ENCODE data around the gene TTC34. TPM values are rescaled to one million over a fixed set of nuclear protein-coding genes. Genes with fewer than 3 reads are reported as not detected.

The TTC34 gene
- total RNA-seq, 1 donor from 2014 or later: 1.4 TPM

DNA sequence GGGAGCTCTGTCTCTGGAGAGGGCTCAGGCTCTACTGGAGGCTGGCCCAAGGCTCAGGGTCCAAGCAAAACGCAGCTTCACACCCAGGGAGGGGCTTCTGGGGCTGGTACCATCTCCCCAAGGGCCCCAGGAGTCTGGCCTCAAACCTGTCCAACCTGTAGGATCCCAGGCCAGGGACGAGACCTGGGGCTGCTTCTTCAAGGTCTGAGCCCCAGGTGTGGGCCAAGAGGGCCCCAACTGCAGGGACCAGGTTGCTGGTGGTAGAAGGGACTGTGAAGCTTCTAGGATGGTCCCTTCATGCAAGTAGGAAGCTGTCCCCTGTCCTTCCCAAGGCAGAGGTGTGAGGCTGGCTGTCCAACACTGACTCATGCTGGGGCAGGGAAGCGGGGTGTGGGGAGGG lies 160.9 kb downstream of the TTC34 start:
- DNase-seq (ENCODE audit: low spot score): no peak

DNA sequence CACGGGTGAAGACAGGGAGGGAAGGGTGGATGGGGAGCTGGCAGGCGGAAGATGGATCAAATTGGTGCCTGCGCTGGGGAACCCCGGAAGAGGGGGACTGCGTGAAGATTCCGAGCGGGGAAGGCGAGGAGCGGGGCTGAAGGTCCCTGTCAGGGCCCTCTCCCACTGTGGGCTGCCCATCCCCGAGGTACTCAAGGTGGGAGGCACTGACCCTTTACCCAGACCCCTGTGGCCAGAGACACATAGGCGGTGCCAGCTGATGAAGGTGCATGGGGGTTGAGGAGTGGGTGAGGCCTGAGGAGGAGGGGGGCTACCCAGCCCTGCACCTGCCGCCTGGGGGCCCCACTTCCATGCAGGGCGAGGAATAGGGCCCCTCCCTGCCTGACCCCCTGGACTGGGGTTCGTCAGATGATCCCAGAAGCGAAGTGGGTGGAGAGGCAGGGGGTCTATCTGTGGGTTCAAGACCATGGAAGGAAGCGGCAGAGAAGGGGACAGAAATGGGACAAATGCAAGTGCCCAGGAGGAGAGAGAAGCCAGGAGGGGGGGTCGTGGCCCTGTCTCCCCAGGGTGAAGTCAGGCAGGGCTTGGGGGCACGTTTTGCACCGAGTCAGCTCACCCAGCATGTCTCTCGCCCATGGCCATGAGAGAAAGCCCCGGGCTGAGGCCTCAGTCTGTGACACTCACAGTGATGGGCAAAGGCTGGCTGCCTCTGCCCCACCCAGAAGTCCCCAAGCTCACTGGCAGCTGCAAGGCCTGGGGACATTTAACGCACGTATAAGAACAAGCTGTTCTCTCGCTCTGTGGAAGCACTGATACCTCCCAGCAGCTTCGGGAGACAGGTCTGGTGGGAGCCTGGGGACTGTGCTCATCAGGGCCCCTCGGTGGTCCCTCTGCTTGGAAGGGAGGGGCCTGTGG lies 161.6 kb downstream of the TTC34 start:
- DNase-seq (ENCODE audit: low spot score): no peak

DNA sequence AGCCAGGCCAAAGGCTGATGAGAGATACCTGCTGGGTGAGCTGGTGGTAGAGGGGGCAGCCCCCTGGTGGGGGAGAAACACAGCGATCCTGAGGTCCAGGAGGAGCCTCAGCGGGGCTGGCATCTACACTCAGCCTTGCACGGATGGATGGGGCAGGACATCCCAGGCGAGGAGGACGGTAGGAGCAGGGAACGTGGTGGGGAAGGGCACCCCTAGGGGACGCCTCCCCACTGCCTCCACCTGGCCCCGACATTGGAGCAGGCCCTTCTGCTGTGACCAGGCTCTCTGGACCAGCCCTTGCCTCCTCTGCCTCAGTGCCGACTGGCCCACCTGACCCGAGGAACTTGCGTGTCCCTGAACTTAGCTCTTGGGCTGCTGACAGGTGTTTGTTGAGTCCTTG lies 162.3 kb downstream of the TTC34 start:
- no peak for DNase-seq (ENCODE audit: low spot score)

DNA sequence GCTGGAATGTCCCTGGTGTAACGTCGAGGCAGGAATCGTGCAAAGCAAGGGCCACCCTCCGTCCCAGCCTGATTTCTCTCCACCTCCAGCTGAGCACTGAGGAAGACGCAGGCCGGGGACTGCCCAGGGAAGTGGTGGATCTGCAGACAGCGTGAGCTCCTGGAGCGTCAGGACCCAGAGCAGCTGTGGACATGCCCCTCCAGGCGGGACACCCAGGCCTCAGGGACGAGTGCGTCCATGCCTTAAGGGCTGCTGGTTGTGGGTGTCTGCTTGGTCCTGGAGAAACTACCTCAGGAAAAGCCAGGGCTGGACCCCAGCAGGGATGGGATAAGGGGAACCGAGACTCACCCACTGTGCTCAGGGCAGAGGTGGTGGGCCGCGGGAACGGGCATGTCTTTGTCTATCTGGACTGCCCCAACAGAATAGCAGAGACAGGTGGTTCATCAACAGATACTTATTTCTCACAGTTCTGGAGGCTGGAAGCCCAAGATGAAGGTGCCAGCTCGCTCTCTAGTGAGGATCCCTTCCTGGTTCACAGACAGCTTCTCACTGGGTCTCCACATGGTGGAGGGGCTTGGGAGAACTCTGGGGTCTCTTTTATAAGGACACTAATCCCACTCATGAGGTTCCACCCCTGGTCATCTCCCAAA lies 162.9 kb downstream of the TTC34 start:
- DNase-seq (ENCODE audit: low spot score): no peak

DNA sequence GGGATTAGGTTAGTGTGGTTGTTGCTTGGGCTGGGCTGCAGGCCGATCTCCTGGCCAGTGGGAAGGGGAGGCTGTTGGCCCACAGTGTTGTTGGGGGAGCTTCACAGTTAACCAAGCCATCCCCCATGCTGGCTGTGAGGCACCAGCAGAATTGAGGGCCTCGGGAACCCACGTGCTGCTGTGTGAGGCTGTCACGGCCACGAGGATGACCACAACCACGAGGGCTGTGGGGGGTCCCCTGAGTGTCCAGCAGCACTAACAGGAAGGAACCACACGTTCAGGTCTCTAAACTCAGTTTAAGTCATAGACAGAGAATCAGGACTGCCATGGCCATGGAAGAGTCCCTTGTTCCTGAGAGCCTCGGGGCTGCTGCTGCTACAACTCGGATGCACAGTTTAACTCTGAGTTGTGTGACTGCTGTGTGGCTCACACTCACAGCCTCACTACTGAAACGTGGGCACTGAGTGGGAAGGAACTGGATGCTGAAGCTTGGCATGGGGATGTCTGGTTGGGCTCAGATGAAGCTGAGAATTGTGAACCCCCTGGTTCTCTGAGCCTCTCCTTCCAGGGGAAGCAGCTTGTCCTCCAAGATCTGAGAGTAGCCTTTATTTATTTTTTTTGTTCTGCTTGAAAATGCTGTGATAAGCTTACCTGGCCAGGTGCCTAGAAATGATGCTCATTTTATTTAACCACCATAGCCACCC lies 163.9 kb downstream of the TTC34 start:
- no peak for DNase-seq (ENCODE audit: low spot score)

DNA sequence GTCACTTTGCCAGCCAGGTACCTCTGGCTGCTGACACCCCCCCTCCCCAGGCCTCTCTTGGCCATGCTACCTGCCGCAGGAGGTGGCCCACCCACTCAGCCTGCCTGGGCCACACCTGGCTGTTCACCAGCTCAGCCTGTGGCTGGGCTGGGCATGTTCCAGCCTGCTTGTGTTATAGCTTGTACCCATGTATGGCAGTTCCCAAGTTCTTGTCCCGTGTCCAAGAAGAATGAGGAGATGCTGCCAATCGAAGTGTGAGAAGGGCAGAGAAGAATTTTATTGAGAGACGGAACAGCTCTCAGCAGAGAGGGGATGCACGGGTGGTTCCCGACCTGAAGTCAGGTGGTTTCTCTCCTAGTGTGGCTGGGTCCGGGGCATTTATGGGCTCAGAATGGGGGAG lies 164.8 kb downstream of the TTC34 start:
- DNase-seq (ENCODE audit: low spot score): no peak

DNA sequence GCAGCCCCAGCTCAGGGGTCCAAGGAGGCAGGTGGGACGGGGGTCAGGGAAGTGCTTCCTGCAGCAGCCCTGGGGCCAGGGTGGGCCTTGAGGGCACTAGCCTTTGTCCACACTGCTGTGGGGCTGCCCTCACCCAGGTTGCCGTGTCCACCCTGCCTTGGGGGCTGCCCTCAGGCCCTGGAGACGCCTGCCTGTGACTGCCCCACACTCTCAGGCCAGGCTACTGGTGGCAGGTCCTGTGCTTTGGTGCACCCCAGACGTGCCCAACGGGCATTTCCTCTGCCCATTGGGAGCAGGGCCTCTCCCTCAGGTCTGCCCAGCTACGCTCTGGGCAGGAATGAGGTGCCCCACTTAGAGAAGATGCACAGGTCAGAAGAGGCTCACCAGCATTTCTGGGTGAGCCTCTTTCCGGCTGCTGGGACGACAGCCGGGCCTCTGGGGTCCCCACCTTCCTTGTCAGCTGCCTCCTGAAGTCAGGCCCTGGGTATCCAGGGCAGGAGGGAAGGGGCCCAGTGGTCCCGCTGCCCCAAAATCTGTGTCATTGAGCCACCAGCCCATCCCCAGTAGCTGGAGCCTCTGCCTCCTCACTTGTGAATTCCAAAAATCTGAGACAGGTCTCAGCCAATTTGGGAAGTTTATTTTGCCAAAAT lies 166.0 kb downstream of the TTC34 start:
- no peak for DNase-seq (ENCODE audit: low spot score)

DNA sequence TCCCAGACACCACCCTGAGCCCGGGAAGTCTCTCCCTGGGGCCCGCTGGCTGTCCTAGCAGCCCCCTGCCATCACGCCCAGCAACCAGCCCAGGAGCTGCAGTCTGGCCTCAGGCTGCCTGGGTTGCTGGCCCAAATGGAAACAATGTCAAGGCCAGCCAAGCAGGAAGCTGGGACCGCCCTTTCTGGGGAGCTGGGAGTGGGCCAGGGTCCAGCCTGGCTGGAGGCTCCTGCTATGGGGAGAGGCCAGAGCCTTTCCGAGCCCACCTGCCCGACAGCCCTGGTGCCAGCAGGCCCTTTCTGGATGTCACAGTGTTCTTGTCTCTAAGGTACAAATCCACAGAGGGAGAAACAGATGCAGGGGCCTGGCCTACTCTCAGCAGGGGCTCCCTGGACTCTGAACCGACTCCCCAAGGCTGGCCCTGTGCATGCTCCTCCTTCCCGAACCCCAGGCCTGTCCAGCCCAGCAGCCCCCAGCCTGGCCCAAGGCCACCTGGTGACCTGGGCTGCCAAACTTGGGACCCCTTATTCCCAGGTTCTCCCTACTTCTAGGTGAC lies 167.5 kb downstream of the TTC34 start:
- DNase-seq (ENCODE audit: low spot score): no peak

DNA sequence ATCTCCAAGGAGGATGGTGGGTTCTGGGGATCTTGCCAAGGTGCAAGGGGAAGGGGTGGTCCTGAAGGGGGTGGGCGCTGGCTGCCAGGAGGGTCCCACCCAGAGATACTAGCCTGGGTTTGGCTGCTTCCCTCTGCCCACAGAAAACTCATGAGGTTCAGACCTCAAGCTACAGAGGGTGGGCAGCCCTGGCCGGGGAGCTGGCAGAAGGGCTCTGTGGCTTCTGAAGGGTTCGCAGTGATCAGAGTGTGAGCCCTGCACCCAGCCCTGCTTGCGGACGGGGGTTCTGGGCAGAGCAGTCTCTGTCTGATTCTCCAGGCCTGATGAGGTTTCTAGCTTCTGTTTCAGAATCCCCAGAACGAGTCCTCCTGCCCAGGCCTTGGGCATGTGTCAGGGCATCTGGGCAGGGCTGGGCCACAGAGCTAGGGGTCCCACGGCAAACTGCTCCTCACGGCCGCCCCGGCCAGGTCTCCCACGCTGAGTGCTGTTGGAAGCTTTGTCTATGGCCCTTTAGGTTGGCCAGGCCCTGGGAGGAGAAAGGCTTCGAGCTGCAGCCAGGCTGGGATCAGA lies 168.0 kb downstream of the TTC34 start:
- no peak for DNase-seq (ENCODE audit: low spot score)

DNA sequence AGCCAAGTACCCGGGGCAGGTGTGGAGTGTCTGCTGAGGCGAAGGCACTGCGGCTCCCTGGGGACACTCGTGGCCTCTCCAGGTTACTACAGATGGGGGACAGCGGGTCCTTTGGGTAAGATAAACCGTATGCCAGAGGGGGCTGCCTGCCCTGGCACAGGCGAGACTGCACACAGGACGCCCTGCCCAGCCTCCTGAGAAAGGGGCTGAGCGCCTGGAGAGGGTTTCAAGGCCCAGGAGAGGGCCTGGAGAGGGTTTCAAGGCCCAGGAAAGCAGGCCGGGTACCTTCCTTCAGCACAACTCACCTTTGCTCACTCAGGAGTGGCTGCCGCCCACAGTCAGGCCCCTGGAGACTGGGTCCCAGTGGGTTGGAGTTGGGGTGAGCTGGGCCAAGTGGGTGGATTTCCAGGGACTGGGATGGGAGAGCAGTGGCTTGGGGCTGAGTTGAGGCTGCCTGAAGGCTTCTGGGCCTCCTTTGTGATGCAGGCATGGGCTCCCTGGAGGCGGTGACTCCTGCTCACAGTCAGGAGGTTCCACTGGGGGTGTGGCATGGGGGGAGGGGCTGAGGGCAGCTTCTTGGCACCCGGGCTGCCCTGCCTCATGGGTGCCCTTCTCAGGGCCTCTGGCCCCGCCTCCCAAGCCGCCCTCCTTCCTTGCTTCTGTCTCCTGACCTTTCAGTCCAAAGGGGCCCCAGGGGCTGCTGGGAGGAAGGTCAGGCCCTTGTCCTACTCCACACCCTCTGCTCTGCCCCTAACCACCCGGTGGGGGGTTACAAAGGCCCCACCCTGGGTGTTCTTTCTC lies 168.7 kb downstream of the TTC34 start, which contains the start of gene MMEL1:
TSS of gene MMEL1 (minus strand) at position 456 of the 801 bp plus-strand sequence. CDS start 3,532 bp downstream, outside the sequence.
- DNase-seq (ENCODE audit: low spot score): no peak

DNA sequence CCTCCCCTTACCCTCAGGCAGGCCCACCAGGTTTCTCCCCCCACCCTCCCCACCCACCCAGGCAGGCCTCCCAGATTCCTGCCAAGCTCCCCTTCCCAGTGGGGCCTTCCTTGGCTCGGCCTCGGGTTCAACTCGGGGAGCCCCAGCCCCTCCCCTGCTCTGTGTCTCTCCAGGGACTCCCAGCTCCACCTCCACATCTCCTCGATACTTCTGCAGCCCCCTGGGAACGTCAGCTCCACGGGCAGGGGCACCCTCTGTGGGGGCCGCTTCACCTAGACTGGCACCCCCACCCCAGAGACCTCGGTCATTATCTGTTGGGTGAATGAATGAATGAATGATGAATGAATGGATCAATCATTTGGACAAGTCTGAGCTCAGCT lies 169.5 kb downstream of the TTC34 start:
- no peak for DNase-seq (ENCODE audit: low spot score)

DNA sequence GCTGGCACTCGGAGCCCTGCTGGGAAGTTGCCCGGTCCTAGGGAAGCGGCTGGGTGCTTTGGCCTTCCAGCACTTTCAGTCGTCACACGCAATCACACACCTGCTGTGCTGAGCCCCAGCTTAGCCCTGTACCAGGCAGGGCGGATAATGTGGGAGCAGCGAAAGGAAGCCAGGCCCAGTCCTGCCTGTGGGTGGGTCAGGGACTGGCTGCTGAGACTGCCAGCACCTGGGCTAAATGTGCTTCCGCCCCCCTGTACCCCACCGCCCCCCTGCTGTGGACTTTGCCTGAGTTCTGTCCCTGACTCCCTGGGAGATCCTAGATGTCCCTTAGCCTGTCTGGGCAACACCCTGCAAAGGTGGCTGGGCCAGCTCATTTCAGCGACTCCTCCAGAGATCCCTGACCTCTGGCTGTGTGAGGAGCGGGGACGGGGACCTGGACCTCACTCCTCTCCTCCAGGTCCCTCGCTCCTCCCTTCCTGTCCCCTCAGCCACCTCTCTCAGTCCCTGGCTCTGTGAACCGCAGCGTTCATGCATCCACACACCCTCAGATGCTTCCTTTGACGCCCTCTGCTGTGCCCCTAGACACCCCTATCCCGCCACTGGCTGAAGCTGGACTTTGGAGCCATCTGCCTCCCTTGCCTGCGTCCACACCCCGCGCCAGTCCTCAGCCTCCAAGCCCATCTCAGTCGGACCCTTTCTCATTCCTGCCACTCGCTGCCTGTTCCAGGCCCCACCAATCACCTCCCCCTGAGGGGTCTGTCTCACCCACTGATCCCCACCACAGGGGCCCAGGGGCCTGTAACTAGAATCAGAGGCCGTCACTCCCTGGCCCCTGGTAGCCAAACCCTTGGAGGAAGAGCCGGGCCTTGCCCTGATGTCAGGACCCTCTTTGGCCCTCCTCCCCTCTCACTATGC lies 170.1 kb downstream of the TTC34 start:
- no peak for DNase-seq (ENCODE audit: low spot score)

DNA sequence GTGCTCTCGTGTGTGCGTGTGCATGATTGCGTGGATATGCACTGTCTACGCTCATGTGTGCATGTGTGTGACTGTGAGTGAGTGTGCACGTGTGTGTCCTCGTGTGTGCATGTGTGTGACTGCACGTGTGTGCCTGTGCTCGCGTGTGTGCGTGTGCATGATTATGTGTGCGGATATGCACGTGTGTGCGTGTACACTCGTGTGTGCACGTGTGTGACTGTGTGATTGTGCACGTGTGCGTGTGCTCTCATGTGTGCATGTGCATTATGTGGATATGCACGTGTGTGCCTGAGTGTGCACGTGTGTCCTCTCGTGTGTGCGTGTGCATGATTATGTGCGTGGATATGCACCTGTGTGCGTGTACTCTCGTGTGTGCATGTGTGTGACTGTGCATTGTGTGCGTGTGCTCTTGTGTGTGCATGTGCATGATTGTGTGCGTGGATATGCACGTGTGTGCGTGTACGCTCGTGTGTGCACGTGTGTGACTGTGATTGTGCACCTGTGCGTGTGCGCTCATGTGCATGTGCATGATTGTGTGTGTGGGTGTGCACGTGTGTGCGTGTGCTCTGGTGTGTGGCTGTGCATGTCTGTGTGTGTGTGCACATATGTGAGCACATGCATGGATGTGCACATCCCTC lies 170.9 kb downstream of the TTC34 start:
- no peak for DNase-seq (ENCODE audit: low spot score)

DNA sequence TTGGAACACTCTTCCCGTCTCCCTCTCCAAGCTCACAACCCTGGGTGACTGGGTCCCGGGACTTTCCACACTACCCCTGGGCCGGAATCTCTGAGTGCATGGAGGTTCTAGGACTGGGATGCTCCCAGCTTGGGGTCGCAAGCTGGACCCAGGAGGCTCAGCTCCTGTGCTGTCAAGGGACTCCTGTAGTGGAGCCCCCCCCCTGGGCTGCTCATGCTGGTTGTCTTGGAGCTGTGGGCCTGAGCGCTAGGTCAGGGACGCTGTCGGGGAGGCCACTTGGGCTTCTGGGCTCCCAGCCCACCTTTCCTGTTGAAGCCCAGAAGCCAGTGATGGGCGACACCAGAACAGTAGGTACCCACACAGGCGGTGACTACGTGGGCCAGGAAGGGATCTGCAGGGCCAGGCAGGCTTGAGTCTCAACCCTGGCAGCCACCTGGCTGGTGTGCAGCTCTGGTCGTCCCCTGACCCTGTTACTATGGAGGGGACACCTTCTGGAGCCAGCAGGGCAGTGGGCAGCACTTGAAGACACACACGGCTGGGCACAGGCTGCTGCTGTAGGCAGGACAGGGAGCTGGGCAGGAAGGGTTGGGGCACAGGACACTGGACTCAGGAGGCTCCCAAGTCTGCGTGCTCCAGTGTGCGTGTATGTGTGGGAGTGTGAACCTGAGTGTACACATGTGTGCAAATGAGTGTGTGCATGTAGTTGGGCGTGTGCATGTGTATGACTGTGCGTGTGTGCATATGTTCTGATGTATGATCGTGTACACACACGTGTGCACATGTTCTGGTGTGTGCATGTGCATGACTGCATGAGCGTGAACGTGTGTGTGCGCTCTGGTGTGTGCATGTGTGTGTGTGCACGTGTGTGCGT lies 171.6 kb downstream of the TTC34 start:
- no peak for DNase-seq (ENCODE audit: low spot score)

DNA sequence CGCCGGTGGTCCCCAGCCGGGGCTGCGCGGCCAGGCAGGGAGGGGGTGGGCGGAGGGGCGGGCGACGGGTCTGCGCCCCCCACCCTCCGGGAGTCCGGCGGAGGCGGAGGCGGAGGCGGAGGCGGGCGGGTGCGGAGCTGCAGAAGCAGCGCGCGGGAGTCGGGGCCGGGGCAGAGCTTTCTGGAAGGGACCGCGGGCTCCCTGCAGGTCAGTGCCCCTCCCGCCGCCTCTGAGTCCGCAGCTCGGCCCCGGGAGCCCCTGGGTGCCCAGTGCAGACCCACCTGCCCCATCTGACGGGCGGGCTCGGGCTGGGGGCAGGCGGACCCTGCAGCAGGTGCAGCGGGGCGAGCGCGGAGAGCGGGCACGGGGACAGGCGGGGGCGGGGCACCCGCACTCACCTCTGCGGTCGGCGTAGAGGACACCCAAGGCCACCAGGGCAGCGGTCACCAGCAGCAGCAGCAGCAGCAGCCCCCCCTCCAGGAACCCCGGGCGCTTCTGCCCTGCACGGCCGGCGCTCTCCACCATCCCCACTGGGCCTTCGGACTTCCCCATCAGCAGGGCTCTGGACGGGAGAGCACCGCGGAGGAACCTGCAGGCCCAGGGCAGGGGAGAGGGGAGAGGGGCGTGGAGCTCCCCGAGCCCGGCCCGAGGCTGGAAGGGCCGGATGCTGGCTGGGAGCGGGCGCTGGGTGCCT lies 172.4 kb downstream of the TTC34 start:
- DNase-seq (ENCODE audit: low spot score): no peak

DNA sequence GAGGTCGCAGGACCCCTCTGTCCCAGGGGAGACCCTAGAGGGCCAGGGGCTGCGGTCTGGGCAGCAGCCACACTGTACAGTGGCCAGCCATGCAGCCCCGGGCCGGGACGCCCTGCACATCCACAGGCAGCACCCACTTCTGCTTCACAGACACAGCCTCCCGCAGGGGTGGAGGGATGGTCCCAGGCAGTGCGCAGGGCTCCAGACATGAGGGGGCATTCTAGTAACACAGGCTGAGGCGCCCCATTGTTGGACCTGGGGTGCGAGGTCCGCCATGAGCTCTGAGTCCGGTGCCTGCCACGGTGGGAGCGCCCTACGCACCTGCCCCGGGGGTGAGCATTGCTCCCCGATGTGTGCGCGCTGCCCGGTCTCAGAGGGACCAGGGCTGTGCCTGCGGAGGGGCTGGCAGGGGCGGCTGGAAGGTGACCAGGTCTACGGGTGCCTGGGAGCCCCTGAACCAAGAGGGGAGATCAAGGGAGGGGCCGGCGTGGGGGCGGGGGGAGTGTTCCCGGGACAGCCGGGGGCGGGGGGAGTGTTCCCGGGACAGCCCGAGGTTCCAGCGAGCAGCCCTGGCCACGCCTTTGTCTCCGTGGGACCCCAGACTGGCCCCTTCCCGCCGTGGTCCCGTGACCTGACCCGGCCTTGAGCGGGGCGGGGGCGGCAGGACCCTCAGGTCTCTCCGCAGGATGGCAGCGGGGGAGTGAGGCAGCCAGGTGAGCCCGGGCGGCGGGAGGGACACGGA lies 173.1 kb downstream of the TTC34 start:
- no peak for DNase-seq (ENCODE audit: low spot score)

DNA sequence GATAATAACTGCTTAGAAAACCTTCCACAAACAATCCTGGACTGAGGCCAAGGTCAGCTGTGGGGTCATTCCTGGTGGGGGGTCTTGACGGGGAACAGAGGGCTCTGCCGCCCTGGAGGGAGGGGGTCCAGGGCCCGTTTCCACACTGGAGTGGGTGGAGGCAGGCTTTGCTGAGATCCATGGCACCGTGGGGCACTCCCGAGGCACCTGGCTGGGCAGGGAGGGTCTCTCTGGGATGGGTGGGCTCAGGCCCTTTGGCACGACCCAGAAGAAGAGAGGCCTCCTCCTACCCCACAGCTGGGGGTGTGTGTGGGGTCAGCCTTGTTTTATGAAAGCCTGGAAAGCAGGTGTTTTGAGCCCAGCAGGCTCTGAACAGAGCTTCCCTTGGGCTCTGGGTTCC lies 173.7 kb downstream of the TTC34 start:
- no peak for DNase-seq (ENCODE audit: low spot score)

Data from mucosa of gallbladder (tissue), 1 donor.